Measurements from ENCODE around the gene P3H1. TPM values are rescaled to one million over a fixed set of nuclear protein-coding genes. Genes with fewer than 3 reads are reported as not detected.
A peak's percentile ranks its signal among the peaks of the same experiment; 100 is the strongest.

The P3H1 gene
- total RNA-seq, 4 donors from 2014 or later: 20.4 to 44.1 (median 29.4) TPM

DNA sequence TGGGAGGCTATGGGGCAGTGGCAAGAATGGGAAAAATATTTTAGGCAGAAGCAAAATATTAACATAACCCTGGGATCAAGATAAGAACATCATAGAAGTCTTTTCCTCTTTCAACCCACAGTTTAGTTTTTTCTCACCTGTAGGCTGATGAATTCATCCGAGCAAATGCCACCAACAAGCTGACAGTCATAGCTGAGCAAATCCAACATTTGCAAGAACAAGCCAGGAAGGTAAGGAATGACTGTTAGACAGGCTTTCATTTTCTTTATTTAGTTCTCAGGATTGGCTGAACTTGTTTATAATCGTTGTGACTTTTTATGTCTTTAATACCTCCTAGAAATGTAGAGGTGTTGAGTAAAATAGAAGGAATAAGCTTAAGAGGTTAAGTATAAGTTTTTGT, 6.6 kb upstream of the P3H1 start:
- DNase-seq (ENCODE audit: low spot score): no peak
- no peak for ATAC-seq (ENCODE audit: low FRiP score)

DNA sequence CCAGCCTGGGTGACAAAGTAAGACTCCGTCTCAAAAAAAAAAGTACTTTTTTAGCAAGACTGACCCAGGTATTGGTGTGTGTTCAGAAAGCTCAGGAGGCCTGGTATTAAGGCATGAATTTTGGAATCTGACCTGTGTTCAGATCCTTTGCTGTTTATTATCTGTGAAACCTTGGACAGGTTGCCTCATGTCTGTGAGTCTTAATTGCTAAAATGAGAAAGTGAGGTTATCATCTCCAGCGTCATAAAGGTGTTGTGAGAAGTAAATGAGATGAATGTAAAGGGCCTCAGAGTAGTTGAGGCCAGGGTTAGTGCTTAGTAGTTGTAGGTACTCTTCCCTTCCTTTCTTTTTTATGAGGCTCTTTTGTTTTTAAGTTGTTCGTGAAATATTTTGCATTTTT, 3.0 kb upstream of the P3H1 start:
- TF ChIP-seq, protein P1, sequence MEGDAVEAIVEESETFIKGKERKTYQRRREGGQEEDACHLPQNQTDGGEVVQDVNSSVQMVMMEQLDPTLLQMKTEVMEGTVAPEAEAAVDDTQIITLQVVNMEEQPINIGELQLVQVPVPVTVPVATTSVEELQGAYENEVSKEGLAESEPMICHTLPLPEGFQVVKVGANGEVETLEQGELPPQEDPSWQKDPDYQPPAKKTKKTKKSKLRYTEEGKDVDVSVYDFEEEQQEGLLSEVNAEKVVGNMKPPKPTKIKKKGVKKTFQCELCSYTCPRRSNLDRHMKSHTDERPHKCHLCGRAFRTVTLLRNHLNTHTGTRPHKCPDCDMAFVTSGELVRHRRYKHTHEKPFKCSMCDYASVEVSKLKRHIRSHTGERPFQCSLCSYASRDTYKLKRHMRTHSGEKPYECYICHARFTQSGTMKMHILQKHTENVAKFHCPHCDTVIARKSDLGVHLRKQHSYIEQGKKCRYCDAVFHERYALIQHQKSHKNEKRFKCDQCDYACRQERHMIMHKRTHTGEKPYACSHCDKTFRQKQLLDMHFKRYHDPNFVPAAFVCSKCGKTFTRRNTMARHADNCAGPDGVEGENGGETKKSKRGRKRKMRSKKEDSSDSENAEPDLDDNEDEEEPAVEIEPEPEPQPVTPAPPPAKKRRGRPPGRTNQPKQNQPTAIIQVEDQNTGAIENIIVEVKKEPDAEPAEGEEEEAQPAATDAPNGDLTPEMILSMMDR (IDR thresholded peaks at IDR 0.05): no peak
- ATAC-seq (ENCODE audit: low FRiP score) (no peak), DNase-seq (ENCODE audit: low spot score) (no peak)

More for the DNA sequence above, 6.6 kb upstream of the P3H1 start:
- TF ChIP-seq, protein P1 (IDR thresholded peaks at IDR 0.05): no peak

DNA sequence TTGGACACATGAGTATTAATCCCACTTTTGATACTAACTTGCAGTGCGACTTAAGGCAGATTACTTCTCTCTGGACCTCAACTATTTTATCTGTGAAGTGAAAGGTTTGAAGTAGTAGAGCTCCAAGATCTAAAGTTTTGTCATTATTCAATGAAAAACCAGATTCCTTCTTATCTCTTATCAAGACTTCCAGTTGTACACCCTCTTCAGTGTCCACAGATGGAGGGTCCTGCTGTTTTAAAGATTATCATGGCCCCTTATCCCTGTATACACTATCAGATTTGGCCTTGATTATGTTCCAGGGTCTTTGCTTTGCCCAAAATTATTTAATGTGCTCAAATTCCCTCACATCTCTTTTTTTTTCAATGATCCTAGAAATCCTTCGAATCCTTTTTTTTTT, 1.3 kb upstream of the P3H1 start:
- TF ChIP-seq, protein P1 (IDR thresholded peaks at IDR 0.05): no peak
- DNase-seq (ENCODE audit: low spot score) (no peak), ATAC-seq (ENCODE audit: low FRiP score) (no peak)

DNA sequence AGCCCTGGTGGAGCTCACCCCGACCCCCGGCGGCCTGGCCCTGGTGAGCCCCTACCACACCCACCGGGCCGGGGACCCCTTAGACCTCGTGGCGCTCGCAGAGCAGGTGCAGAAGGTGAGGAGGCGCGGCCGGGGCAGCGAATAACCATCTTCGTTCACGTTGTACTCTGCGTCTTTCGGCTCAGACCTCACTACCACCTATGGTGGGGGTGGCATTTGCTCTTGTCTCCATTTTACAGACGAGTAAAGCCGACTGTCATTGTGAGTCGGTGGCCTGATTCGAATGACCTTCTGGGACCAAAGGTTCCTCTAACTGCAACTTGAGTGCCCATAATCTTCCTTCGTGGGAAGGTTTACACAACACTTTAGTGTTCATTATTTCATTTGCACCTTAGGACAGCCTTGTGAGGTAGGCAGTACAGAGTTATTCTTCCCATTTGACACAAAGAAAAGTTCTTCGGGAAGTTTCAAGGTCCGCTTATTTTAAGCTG, 727 bp upstream of the P3H1 start:
- TF ChIP-seq, protein P1 (IDR thresholded peaks at IDR 0.05): no peak
- ATAC-seq (ENCODE audit: low FRiP score) (peak; percentile 26), DNase-seq (ENCODE audit: low spot score) (no peak)

DNA sequence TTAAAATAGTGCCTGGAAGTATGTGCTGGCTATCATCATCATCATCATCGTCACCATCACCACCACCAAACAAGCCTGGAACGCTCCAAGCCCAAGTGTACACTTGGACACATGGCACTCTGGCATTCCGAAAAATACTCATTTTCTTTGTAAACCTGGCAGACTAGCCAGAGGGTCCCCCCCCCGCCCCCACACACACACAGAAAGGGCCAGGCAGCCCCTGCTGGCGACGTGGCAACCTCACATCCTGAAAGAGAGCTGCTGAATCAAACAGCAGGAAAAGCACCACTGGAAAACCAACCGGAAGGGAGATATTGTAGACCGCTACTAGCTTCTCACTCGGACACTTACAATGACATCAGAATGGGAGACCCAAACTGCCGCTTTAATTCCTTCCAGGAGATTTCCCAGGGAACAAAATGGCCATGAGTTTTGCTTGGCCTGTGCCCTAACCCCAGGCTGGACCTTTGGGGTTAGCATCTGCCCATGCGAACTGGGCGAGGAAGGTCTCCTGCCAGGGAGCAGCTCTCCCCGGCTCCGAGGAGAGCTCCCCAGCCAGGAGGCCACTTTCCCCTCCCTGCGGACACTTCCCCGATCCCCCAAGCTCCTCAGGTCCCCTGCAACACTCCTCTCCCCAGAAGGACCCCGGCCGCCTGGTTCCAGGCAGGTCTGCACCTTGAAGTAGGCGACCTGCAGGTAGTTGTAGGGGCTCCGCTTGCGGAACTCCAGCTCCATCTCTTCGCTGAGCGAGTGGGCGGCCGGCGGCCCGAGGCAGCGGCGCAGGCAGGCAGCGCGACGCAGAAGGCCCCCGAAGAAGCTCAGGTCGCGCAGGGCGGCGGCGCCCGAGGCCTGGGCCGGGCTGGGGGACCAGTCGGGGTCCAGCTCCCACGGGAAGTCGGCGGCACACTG, 742 bp downstream of the P3H1 start:
- ATAC-seq (ENCODE audit: low FRiP score): peak; percentile 30
- TF ChIP-seq, protein P1 (IDR thresholded peaks at IDR 0.05): no peak
- no peak for DNase-seq (ENCODE audit: low spot score)

DNA sequence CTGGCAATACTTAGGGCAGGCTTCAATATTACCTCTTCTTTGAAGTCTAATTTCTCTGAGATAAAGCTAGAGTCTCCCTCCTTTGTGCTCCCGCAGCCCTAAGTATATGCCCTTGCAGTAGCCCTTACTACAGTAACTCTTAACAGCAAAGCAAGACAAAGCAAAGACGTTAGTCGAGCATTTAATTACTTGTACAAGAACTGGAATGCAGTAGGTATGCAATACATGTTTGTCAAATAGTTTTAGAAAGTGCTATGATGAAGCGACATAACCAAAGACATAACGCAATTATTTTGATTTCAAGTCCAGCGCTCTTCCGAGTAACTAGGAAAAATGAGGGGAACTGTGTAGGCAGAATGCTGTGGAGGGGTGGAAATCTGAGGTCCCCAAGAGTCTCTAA, 1.6 kb downstream of the P3H1 start:
- DNase-seq (ENCODE audit: low spot score) (no peak), ATAC-seq (ENCODE audit: low FRiP score) (no peak)

More for the DNA sequence above, 1.6 kb downstream of the P3H1 start:
- TF ChIP-seq, protein P1 (IDR thresholded peaks at IDR 0.05): no peak
